HEK293T (cell line): ENCODE measurements around the gene TBC1D2.

ENCODE experiments used
- ELF4 ChIP-seq: fragments of 450-650 bp; IDR thresholded peaks from 2 replicates; pipeline ENCODE4 v1.6.1; 2017; ENCODE audit warnings: antibody characterized with exemption
- FOXA1 ChIP-seq: fragments of 450-650 bp; IDR thresholded peaks from 2 replicates; pipeline ENCODE4 v1.6.1; 2016; ENCODE audit warnings: mild to moderate bottlenecking
- HDGF ChIP-seq: fragments of 450-650 bp; IDR thresholded peaks from 2 replicates; pipeline ENCODE4 v1.6.1; 2017; ENCODE audit warnings: antibody characterized with exemption, borderline replicate concordance
- PKNOX1 ChIP-seq: fragments of 450-650 bp; IDR thresholded peaks from 2 replicates; pipeline ENCODE4 v1.6.1; 2016
- SP1 ChIP-seq: fragments of 450-650 bp; IDR thresholded peaks from 2 replicates; pipeline ENCODE4 v1.6.1; 2017
- TARDBP ChIP-seq: fragments of 450-650 bp; IDR thresholded peaks from 2 replicates; pipeline ENCODE4 v1.6.1; 2016

GRCh38 chr9:98210435-98210834, 45.0 kb downstream of the TBC1D2 start:
- no peak for TF ChIP-seq FOXA1
- no peak for TF ChIP-seq PKNOX1
- TF ChIP-seq TARDBP, result no peak
- TF ChIP-seq HDGF, result no peak
- no peak for TF ChIP-seq SP1
- TF ChIP-seq ELF4, result no peak
